ENCODE measurements around the gene PIP5K1A.

PIP5K1A gene

DNA sequence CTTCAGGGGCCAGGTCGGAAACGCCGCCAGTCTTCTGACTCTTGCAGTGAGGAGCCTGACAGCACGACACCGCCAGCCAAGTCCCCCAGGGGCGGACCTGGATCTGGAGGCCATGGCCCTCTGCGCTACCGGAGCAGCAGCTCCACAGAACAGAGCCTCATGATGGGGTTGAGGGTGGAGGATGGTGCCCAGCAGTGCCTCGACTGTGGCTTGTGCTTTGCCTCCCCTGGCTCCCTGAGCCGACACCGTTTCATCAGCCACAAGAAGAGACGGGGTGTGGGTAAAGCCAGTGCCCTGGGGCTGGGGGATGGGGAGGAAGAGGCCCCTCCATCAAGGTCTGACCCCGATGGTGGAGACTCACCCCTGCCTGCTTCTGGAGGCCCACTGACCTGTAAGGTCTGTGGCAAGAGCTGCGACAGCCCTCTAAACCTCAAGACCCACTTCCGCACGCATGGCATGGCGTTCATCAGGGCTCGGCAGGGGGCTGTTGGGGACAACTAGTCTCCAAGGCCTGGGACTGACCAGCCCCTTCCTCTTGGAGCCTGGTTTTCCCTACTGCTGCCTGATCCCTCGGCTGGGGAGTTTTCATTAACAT is 92.5 kb downstream of the PIP5K1A start:
- DNase-seq: no peak

DNA sequence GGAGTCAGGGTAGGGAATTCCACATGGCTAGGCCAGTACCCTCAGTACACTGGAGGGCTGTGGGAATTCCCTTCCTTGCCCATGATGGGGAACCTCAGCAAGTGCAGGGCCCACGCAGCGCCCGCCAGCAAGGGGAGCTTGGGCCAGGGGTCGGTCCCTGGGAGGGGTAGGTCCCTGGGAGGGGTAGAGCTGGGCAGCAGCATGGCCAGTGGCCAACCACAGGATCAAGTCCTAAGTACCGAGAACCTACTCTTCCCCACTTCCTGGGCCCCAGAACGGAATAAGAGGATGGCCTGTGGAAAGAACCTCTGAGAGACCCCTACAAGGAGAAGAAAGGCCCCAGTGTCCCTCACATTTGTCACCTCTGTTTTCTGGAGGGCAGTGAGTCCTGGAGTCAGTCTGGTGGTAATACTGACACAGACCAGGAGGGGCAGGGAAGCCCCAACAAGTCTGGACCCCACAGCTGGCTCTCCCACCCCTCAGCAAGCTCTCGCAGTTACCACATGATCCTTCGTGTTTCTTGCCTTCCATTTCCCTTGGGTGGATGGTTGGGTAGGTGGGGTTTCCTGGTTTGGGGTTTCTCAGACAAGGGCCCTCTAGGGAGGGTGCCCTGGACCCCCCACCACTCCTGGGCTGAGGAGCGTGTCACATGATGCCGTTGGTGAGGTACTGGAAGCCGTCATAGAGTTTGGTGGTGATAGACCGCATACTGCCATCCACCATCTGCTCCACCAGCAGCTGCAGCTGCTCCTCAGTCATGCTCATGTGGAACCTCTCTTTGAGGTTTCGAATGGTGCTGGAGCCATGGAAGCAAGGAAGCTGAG is 94.1 kb downstream of the PIP5K1A start:
- DNase-seq: no peak

DNA sequence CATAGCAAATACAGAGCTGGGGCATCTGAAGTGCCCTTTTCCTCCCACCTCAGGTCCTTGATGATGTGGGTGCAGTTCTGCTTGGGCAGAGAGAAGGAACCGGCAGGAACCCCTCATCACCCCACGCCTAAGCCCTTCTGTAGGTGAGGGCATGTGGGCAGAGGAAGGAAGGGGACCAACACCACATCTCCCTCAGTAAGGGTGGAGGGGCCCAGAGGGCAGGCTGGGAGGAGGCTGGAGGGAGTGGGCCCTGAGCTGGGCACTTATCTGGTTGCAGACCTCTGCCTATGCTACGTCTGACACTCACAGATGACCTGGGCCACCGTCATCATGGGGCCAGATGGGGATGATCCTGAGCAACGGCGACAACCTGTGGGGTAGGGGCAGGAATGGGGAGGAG is 94.7 kb downstream of the PIP5K1A start:
- no peak for DNase-seq

DNA sequence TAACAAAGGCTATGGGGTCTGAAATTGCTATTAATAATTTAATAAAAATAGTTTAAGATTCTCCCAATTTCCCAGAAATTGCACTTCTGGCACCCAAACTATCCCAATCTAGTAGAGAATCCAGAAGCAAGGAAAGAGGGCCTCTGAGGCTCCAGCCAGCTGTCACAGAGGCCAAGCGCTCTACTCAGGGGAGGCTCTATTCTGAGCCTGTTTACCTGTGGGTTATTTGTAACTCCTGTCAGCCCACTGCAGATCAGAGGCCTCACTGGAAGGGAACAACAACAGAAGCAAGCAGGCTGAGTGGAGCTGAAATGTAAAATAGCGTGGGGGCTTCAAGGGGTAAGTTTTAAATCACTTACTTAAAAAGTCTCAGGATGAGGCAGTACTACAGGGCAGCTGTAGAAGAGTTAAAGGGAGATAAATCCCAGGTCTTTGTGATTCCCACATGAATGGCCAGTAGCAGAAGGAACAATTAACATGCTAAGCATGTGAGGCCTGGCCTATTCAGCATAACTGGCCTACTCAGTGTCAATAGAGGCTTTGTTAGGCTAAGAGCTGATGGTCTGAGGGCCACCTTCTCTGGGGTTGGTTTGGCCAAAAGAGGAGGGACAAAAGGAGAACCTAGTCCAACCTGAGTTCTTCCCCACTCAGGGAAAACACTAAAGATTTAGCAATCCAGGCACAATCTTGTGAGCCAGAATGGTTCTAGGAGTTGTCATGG is 96.5 kb downstream of the PIP5K1A start:
- DNase-seq: no peak

Data from activated CD4-positive, CD25-positive, alpha-beta regulatory T cell treated with anti-CD3 and anti-CD28 coated beads, Interleukin-2, amount 50 U/mL, for 72 hours (primary cell).